ENCODE data around the gene ZNF774.
"Not testable (repeated sequence)": the region's sequence is repeated elsewhere in the genome, so short reads cannot be mapped to it uniquely, and the experiment has no call there.

ZNF774 gene

GRCh38 chr15:90352107-90352893 lies at the start of gene ZNF774:
Gene ZNF774 (plus strand): TSS chr15:90352284. CDS start chr15:90354661, 2,377 bp downstream.
- FAIRE-seq = peak; percentile 85

- FAIRE-seq = not testable (repeated sequence)
Observed at GRCh38 chr15:90305355-90305754, 46.7 kb upstream of the ZNF774 start.

- FAIRE-seq = no peak
Observed at GRCh38 chr15:90305932-90306331, 46.2 kb upstream of the ZNF774 start.

- FAIRE-seq = no peak
Observed at GRCh38 chr15:90306560-90306959, 45.5 kb upstream of the ZNF774 start.

GRCh38 chr15:90307661-90308060 lies 44.4 kb upstream of the ZNF774 start:
- no peak for FAIRE-seq

- FAIRE-seq = no peak
Observed at GRCh38 chr15:90309020-90309419, 43.1 kb upstream of the ZNF774 start.

GRCh38 chr15:90315278-90315982 lies 36.7 kb upstream of the ZNF774 start:
- no peak for FAIRE-seq

GRCh38 chr15:90316139-90316538 lies 35.9 kb upstream of the ZNF774 start:
- no peak for FAIRE-seq

GRCh38 chr15:90318591-90318990 lies 33.5 kb upstream of the ZNF774 start:
- FAIRE-seq = no peak

- FAIRE-seq = no peak
Observed at GRCh38 chr15:90320062-90320884, 31.8 kb upstream of the ZNF774 start.

GRCh38 chr15:90320885-90321278 lies 31.2 kb upstream of the ZNF774 start:
- no peak for FAIRE-seq

- no peak for FAIRE-seq
Observed at GRCh38 chr15:90322538-90322937, 29.5 kb upstream of the ZNF774 start.

- no peak for FAIRE-seq
Observed at GRCh38 chr15:90325726-90326125, 26.4 kb upstream of the ZNF774 start.

- no peak for FAIRE-seq
Observed at GRCh38 chr15:90326441-90326840, 25.6 kb upstream of the ZNF774 start.

- no peak for FAIRE-seq
Observed at GRCh38 chr15:90327311-90327710, 24.8 kb upstream of the ZNF774 start.

GRCh38 chr15:90334304-90334731 lies 17.8 kb upstream of the ZNF774 start:
- FAIRE-seq = no peak

- FAIRE-seq = no peak
Observed at GRCh38 chr15:90336705-90337141, 15.4 kb upstream of the ZNF774 start.

- no peak for FAIRE-seq
Observed at GRCh38 chr15:90337256-90337655, 14.8 kb upstream of the ZNF774 start.

GRCh38 chr15:90338532-90338931 lies 13.6 kb upstream of the ZNF774 start:
- FAIRE-seq = no peak

GRCh38 chr15:90340345-90340744 lies 11.7 kb upstream of the ZNF774 start:
- no peak for FAIRE-seq

- FAIRE-seq = no peak
Observed at GRCh38 chr15:90343302-90343790, 8.7 kb upstream of the ZNF774 start.

- FAIRE-seq = no peak
Observed at GRCh38 chr15:90344662-90345061, 7.4 kb upstream of the ZNF774 start.

- no peak for FAIRE-seq
Observed at GRCh38 chr15:90345857-90346256, 6.2 kb upstream of the ZNF774 start.
